Measurements from ENCODE around the gene BAIAP2L1. TPM values are rescaled to one million over a fixed set of nuclear protein-coding genes. Genes with fewer than 3 reads are reported as not detected.

The BAIAP2L1 gene
- total RNA-seq, 1 donor from 2014 or later, result 35.1 TPM

DNA sequence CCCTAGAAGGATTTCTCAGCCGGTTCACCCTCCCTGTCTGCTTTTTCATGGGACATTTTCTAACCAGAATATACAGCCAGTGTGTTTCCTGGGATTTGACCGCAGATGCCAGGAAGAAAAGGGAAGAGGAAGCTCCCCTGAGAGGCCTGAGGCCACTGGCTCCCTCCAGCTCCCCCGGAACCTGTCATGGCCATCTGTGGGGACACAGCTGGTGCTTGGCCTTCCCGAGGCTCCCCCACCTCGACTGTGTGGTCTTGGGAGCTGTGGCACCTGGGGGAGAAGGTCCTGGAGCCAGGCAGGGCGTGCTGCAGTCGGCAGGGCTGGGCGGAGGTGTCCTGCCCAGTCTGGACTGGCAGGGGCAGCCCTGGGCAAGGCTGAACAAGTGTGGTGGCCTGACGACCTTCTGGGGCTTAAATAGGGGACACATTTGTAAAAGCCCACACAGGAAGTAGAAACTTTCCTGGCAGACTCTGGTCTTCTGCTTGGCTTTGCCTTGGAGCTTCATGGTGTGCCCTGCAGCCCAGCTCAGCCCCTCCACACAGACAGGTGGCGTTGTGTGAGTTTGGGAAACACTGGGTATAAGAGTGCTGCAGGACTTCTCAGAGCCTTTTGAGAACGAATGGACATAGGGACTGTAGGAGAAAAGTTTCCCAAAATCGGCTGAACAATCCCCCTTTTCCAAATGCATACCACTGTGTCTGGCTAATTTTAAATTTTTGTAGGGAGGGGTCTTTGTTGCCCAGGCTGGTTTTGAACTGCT is 112.6 kb downstream of the BAIAP2L1 start:
- Histone ChIP-seq H3K79me2 (ENCODE audit: low read depth) (peaks cover 56% of the 10 kb centered on the region), H2AFZ (replicated peaks) (no peak overlapping the region), H3K9me3 (ENCODE audit: low read depth) (no peaks in the 10 kb centered on the region), H3K36me3 (no peaks in the 10 kb centered on the region), H3K4me3 (no peak overlapping the region), H3F3A (ENCODE audit: low read depth) (no peaks in the 10 kb centered on the region), H4K20me1 (ENCODE audit: low read depth) (peaks cover 72% of the 10 kb centered on the region), H3K27ac (no peak overlapping the region), H3K4me2 (no peak overlapping the region), H3K9ac (no peak overlapping the region), H3K27me3 (no peaks in the 10 kb centered on the region), H3K4me1 (no peaks in the 10 kb centered on the region)
- no peak for TF ChIP-seq EZH2phosphoT487 (IDR thresholded peaks at IDR 0.05)
- TF ChIP-seq, protein P1, sequence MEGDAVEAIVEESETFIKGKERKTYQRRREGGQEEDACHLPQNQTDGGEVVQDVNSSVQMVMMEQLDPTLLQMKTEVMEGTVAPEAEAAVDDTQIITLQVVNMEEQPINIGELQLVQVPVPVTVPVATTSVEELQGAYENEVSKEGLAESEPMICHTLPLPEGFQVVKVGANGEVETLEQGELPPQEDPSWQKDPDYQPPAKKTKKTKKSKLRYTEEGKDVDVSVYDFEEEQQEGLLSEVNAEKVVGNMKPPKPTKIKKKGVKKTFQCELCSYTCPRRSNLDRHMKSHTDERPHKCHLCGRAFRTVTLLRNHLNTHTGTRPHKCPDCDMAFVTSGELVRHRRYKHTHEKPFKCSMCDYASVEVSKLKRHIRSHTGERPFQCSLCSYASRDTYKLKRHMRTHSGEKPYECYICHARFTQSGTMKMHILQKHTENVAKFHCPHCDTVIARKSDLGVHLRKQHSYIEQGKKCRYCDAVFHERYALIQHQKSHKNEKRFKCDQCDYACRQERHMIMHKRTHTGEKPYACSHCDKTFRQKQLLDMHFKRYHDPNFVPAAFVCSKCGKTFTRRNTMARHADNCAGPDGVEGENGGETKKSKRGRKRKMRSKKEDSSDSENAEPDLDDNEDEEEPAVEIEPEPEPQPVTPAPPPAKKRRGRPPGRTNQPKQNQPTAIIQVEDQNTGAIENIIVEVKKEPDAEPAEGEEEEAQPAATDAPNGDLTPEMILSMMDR (IDR thresholded peaks at IDR 0.05), result no peak
- TF ChIP-seq EZH2 (IDR thresholded peaks at IDR 0.05), result no peak
- Mint-ChIP-seq H3K4me1 (peaks cover 10% of the 10 kb centered on the region), H3K27me3 (ENCODE audit: insufficient read depth, low read depth) (peaks cover 3% of the 10 kb centered on the region), H3K4me3 (no peak overlapping the region), H3K27ac (peak overlapping the region; percentile 62), H3K36me3 (peaks cover 3% of the 10 kb centered on the region), H3K9me3 (no peaks in the 10 kb centered on the region)
- no peak for DNase-seq (ENCODE audit: low spot score)

DNA sequence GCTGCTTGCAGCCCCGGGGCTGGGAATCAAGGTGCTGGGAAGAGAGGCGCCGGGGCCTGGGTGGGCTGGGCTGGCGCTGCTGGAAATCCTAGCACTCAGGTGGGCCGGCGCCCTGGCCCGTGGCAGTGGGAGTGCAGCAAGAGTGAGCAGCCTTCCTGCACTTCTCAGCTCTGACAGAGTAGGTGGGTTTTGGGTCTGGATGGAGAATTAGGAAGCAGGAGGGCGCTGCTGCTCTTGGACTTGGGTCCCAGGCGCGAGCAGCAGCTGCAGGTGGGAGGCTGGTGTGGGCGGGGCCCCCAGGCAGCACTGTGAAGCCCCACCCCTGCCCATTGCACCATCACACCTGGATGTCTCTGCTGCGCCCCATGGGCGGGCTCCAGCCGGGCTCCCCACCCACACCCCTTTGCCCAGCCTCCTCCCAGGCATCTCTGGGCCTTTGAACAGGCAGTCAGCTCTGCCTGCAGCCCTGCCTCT is 113.4 kb downstream of the BAIAP2L1 start:
- Histone ChIP-seq H3K27me3 (no peaks in the 10 kb centered on the region), H3K9me3 (ENCODE audit: low read depth) (no peaks in the 10 kb centered on the region), H3K4me2 (no peak overlapping the region), H4K20me1 (ENCODE audit: low read depth) (peaks cover 79% of the 10 kb centered on the region), H3K27ac (no peak overlapping the region), H2AFZ (replicated peaks) (no peak overlapping the region), H3K4me1 (peaks cover 7% of the 10 kb centered on the region), H3K79me2 (ENCODE audit: low read depth) (peaks cover 64% of the 10 kb centered on the region), H3K4me3 (no peak overlapping the region), H3F3A (ENCODE audit: low read depth) (no peaks in the 10 kb centered on the region), H3K36me3 (no peaks in the 10 kb centered on the region), H3K9ac (no peak overlapping the region)
- Mint-ChIP-seq H3K36me3 (peaks cover 7% of the 10 kb centered on the region), H3K4me1 (peaks cover 17% of the 10 kb centered on the region), H3K27ac (no peak overlapping the region), H3K4me3 (no peak overlapping the region), H3K27me3 (ENCODE audit: insufficient read depth, low read depth) (peaks cover 3% of the 10 kb centered on the region), H3K9me3 (no peaks in the 10 kb centered on the region)
- no peak for DNase-seq (ENCODE audit: low spot score)
- TF ChIP-seq, protein P1 (IDR thresholded peaks at IDR 0.05), result no peak
- no peak for TF ChIP-seq EZH2 (IDR thresholded peaks at IDR 0.05)
- no peak for TF ChIP-seq EZH2phosphoT487 (IDR thresholded peaks at IDR 0.05)

DNA sequence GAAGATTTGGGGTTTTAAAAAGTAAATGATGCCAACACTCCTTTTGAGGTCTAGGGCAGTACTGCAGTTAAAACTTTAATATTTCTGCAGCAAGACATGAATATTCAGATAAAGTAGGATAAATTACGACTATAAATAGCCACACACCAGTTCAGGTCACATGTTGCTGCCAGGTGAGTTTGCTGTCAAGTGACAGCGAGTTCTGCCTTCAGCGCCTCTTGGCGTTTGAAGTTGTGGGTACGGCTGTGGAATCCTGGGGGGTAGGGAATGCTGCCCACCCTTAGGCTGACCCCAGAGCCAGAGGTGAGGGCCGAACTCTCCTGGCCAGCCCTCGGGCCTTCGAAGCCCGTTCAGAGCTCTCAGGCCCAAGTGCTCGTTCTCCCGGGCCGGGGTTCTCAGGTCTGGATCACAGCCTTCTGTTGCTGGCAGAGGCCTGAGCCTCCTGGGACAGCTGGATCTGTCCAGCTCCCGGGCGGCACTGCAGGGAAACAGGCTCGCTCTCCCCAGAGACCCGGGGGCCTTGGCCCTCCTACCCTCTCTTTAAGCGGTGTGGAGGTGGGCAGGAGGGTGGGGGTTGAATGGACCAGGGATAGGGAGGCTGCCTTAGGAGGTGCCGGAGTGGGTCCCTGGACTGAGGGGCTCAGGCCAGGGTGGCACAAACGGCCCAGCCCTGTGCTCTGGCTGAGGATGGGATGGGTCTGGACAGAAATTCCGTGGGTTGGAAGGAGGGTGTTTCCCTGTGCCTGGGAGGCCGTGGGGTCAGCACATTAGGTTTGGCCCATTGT is 114.0 kb downstream of the BAIAP2L1 start:
- Histone ChIP-seq H3K9ac (no peak overlapping the region), H3K27ac (no peak overlapping the region), H2AFZ (replicated peaks) (no peak overlapping the region), H3K9me3 (ENCODE audit: low read depth) (no peaks in the 10 kb centered on the region), H3K27me3 (no peaks in the 10 kb centered on the region), H3K36me3 (no peaks in the 10 kb centered on the region), H3K79me2 (ENCODE audit: low read depth) (peaks cover 70% of the 10 kb centered on the region), H4K20me1 (ENCODE audit: low read depth) (peaks cover 84% of the 10 kb centered on the region), H3K4me3 (no peak overlapping the region), H3F3A (ENCODE audit: low read depth) (no peaks in the 10 kb centered on the region), H3K4me1 (peaks cover 8% of the 10 kb centered on the region), H3K4me2 (no peak overlapping the region)
- Mint-ChIP-seq H3K27me3 (ENCODE audit: insufficient read depth, low read depth) (peaks cover 3% of the 10 kb centered on the region), H3K36me3 (peaks cover 7% of the 10 kb centered on the region), H3K9me3 (no peaks in the 10 kb centered on the region), H3K4me3 (no peak overlapping the region), H3K27ac (no peak overlapping the region), H3K4me1 (peaks cover 19% of the 10 kb centered on the region)
- no peak for DNase-seq (ENCODE audit: low spot score)
- TF ChIP-seq EZH2 (IDR thresholded peaks at IDR 0.05) (no peak), EZH2phosphoT487 (IDR thresholded peaks at IDR 0.05) (no peak)
- TF ChIP-seq, protein P1 (IDR thresholded peaks at IDR 0.05), result no peak
